ENCODE measurements around the gene INAFM1.
"Not testable (repeated sequence)": the region's sequence is repeated elsewhere in the genome, so short reads cannot be mapped to it uniquely, and the experiment has no call there.

- TF ChIP-seq CTCF (IDR thresholded peaks at IDR 0.05; ENCODE audit: low read length); EZH2 (optimal IDR thresholded peaks at IDR 0.05; ENCODE audit: low read depth, low read length); EZH2phosphoT487 (IDR thresholded peaks at IDR 0.05; ENCODE audit: low read length): not testable (repeated sequence)
These were observed 12.5 kb upstream of the INAFM1 start for GRCh38 chr19:47261946-47262793.

All from MM.1S (cell line).